Activated CD8-positive, alpha-beta memory T cell treated with anti-CD3 and anti-CD28 coated beads, Interleukin-2, amount 50 U/mL, for 48 hours (primary cell): ENCODE results near the gene SDC4.
"Not testable (repeated sequence)": the region's sequence is repeated elsewhere in the genome, so short reads cannot be mapped to it uniquely, and the experiment has no call there.

Source experiments
- DNase-seq: peaks from one replicate; pipeline ENCODE4 v3.0.0-alpha.2; 2020

SDC4 gene

GRCh38 chr20:45363611-45364492 is 15.6 kb upstream of the SDC4 start:
- DNase-seq: no peak

GRCh38 chr20:45362804-45363610 is 14.8 kb upstream of the SDC4 start, which contains the start of gene SYS1:
TSS of gene SYS1 (plus strand) at chr20:45363156. CDS start at chr20:45363532, 376 bp downstream.
- DNase-seq: peak; percentile 97

GRCh38 chr20:45361793-45362192 is 13.6 kb upstream of the SDC4 start:
- DNase-seq: no peak

GRCh38 chr20:45359406-45360148 is 11.4 kb upstream of the SDC4 start:
- DNase-seq: no peak

DNA sequence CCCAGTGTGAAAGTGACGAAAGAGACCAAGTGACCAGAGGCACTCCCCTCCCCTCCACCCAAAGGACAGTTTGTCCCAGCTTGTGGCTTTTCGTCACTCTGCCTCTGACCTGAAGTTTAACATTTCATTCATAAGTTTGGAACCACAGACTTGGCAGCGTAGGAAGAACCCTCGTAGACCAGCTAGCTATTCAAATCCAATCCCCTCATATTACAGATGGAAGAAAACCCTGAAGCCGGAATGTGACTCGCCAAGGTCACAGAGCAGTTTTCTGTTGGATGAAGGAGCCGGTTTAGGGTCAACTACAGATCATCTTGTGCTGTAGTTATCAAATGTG is 10.8 kb upstream of the SDC4 start:
- DNase-seq: no peak

GRCh38 chr20:45358282-45359068 is 10.3 kb upstream of the SDC4 start:
- no peak for DNase-seq

GRCh38 chr20:45355209-45356084 is 7.2 kb upstream of the SDC4 start:
- no peak for DNase-seq

DNA sequence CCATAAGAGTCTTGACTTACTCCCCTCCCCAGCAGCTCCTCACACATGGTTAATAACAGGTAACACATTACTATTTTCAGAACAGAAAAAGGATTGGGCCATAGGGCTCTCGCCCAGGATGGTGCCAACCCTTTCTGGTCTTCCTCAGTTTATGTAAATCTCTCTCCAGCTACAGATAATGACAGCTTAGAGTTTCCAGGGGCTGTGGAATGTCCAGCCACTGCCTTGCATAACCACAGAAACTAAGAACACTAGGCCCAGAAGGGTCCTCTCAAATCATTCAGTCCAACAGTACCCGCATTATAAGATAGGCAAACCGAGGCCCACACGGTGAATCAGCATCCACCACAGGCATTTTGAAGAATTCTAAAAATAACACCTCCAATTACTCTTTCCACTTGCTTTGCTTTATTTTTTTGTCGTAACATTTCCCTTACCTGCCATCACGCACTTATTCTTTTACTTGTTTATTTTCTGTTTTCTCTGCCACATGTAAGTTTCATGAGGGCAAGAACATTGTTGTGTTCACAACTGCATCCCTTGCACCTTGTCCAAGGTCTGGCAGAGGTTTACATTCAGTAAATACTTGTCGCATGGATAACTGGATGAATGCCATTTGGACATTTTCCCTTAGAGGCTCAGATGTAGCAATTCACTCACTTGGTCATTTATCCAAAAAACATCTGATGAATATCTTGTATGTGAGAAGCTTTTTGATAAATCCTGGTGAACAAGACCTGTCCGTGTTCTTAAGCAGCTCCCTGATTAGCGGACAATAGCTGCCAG is 6.4 kb upstream of the SDC4 start:
- no peak for DNase-seq

- DNase-seq: no peak
Measured at GRCh38 chr20:45353746-45354145, 5.5 kb upstream of the SDC4 start.

GRCh38 chr20:45352729-45353128 is 4.5 kb upstream of the SDC4 start:
- DNase-seq: no peak

GRCh38 chr20:45350795-45351194 is 2.6 kb upstream of the SDC4 start:
- not testable (repeated sequence) for DNase-seq

- DNase-seq: no peak
Measured at GRCh38 chr20:45350217-45350616, 2.0 kb upstream of the SDC4 start.

- DNase-seq: no peak
Measured at GRCh38 chr20:45347297-45347935, 808 bp downstream of the SDC4 start.

GRCh38 chr20:45346851-45347250 is 1.4 kb downstream of the SDC4 start:
- no peak for DNase-seq

- no peak for DNase-seq
Measured at GRCh38 chr20:45346291-45346718, 1.9 kb downstream of the SDC4 start.

- DNase-seq: no peak
Measured at GRCh38 chr20:45345104-45345936, 2.9 kb downstream of the SDC4 start.

- no peak for DNase-seq
Measured at GRCh38 chr20:45344168-45344860, 3.9 kb downstream of the SDC4 start.

- DNase-seq: no peak
Measured at GRCh38 chr20:45343532-45344167, 4.6 kb downstream of the SDC4 start.
